Activated CD4-positive, alpha-beta T cell treated with anti-CD3 and anti-CD28 coated beads for 1 hour (primary cell): ENCODE results near the gene DENND2A.

Experiments used
- DNase-seq: peaks from one replicate; pipeline ENCODE4 v3.0.0-alpha.2; 2020

Gene DENND2A

DNA sequence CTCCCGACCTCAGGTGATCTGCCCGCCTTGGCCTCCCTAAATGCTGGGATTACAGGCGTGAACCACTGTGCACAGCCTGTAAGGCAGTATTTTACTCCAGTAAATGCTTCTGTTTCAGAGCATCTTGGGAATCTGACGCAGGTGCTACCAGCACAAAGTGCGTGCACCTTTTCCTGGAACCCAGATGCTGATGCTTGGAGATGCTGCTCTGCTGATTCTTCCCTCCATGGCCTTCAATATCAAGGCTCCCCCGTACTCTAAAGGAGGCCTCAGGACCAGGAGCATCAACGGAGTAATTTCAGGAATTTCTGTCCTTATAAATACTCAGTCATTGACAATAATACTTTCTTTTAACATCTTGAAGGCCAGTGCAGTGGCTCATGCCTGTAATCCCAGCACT, 23.5 kb downstream of the DENND2A start:
- no peak for DNase-seq

DNA sequence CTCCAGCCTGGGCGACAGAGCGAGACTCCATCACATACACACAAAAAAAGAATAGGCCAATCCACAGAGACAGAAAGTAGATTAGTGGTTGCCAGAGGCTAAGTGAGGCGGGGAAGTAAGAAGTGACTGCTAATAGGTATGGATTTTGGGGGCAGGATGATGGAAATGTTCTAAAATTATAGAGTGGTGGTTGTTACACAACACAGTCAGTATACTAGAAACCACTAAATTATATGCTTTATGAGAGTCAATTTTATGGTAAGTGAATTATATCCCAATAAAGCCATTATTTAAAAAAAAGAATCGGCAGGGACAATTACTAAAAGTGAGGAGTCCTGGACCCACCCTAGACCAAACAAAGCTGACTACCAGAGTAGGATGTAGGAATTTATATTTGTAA, 24.3 kb downstream of the DENND2A start:
- DNase-seq, result no peak

DNA sequence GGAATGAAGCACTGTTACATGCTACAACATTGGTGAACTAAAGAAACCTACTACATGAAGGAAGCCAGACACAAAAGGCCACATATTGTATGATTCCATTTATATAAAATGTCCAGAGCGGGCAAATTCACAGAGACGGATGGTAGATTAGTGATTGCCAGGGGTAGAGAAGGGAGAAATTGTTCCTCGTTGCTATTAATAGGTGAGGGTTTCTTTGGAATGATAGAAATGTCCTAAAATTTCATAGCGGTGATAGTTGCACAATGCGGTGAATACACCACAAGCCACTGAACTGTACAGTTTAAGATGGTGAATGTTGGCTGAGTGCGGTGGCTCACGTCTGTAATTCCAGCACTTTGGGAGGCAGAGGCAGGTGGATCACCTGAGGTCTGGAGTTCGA, 29.0 kb downstream of the DENND2A start:
- DNase-seq, result no peak

DNA sequence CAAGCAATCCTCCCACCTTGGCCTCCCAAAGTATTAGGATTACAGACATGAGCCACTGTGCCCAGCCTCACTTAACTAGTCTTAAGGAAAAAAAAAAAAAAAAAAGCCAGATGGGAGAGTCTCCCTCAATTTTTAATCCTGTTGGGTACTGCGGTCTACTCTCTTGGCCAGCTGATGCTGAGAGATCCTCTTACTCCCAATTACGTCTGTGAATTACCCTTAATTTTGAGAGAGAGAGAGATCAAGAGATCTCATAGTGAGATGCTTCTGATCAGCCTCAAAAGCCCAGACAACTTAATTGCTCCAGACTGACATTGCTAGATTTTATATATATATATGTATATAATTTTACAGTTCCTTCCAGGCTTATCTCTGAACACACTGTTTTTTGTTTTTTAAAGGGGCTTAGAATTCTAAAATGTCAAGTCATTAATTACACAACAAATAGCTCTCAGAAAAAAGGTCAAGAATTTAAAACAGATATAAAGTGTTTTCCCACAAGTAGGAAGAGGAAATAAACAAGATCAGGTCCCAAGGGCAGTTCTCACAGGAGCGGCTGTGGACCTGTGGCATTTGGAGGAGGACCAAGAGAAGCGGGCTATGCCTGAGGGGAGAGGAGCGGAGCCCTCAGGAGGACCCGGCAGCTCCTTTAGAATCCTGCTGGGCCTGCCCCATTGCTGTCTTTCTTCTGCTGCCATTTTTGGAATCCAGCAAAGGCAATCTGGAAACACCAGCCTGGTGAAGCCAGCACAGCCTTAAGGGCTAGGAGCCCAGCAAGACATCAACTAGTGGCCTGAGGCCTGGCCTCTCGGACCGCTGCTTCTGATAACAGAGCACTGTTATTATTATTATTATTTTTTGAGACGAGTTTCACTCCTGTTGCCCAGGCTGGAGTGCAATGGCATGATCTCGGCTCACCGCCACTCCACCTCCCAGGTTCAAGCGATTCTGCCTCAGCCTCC, 30.1 kb downstream of the DENND2A start:
- no peak for DNase-seq

DNA sequence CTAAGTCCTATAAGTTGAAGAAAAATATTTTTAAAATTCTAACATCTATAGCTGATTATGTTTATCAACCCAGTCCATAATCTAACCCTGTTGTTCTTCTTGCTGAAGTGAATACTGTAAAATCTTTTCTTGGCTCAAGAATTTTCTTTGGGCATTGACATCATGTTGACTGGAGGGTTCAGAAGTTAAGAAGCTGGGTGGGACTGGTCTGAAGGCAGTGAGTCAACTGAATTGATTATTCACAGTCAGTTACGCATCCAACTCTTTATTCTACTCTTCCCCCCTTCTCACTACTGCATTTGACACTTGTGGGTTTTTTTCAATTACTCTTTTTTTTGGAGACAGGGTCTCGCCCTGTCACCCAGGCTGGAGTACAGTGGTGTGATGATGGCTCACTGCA, 31.0 kb downstream of the DENND2A start:
- no peak for DNase-seq

DNA sequence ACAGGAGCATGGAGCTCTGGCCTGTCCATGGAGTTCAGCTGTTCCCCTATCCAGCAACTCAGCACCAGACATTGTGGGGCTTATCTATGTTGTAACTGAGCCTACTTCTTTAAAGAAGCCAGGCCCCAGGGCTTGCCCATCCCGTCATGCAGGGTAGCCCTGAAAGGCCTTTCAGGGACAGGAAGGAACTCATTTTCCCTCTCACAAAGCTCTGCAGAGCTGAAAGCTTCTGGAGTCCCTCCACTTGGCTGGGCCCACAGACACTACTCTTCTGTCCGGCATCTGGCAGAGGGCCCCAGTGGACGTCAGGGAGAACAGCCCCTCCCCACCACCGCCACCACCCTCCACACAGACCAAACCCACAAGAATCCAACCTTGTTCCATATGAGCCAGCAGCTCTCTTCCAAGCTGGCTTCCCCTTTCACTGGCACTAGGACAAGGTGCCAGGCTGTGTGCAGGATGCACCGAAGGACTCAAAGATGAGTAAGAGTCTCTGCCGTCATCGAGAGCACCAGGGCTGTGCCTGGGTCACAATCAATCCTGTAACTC, 33.1 kb downstream of the DENND2A start:
- no peak for DNase-seq

DNA sequence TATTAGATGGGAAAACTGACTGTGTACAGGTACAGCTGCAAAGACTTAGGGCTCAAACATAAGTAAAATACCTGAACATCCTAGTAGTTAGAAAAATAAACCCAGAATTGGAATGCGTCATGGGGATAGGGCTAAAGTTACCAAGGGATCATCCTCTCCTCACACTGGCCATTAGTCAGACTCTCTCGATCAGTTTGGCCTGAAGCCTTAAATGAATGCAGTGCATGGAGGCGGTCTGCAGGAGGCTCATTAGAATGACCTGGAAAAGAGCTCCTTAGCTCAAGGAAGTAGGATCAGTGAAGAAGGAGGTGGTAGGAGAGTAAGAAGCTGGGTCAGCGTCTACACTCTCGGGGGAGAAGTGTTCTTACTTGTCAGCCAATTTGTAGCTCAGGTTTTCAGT, 35.3 kb downstream of the DENND2A start:
- DNase-seq, result no peak

DNA sequence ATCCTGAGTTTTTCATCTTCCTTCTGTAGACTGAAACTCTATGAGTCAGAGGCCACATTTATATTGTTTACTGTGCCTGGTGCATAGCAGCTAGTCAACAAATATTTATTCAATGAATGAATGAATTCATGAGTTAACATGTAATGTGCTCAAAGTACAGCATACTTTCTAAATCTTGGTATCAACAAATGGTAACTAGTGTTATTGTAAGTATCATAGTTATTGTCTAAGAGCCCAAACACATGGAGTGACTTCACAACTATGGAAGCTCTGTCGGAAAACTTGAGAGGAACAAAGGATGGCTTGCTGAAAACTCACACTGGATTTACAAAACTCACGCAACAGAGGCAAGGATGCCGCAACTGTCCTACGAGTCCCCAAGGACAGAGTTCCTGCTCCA, 35.9 kb downstream of the DENND2A start:
- no peak for DNase-seq

DNA sequence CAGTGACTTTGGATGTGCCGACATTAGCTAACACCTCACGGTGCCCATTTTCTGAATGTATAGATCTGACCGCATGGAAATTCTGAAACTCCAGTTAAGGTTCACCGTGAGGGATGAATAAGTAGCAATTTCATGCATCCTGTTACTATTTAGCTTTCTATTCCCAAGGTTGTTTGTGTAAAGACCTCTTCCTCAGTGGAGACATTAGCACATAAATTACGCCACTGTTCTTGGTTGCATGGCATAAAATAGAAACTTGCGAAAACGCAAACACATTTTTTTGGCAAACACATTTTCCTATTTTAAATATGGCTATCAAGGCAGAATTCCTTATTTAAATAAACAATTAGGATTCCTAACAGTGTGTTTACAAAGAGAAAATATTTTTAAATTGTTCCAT, 36.5 kb downstream of the DENND2A start:
- no peak for DNase-seq

DNA sequence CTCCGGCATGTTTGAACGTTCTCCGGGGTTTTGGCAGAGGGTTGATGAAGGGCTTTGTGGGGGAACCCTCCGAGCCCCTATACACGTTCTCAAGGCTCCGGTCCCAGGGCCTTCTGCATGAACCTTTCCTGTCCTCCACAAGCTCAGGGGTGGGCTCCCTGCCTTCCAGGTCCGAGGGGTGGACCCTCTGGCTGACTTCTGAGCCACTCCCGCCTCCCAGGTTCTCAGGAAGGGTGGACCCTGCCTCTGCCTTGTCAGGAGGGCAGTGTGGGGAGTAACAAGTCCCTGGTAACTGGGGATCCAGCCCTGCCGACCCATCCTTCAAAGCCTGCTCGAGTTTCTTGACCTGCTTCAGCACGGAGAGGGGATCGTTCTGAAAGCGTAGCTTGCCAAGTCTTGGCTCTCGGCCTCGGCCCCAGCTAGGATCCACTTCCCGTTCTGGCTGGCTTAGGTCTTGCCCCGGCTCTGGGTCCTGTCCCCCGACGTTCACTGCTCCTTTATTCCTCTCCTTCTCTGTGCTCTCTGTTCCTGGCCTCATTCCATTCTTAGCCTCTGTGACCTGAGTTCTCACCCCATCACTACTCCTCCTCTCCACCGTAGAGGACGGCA, 38.9 kb downstream of the DENND2A start:
- no peak for DNase-seq

DNA sequence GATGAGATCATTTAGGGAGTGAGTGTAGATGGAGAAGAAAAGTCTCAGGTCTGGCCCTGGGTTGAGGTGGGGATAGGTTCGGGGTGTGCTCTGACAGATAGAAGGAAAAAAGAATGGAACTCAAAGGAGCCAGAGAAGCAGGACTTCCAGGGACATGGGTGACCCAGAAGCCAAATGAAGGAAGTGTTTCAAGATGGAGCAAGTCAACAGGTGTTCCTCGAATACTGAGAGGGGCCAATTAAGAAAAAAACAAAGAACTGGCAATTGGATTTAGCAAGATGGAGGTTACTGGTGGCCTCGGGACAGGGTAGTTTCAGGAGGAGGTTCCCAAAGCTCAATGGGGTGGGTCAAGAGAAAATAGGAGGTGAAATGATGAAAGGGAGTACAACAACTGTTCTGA, 40.3 kb downstream of the DENND2A start:
- DNase-seq, result no peak

DNA sequence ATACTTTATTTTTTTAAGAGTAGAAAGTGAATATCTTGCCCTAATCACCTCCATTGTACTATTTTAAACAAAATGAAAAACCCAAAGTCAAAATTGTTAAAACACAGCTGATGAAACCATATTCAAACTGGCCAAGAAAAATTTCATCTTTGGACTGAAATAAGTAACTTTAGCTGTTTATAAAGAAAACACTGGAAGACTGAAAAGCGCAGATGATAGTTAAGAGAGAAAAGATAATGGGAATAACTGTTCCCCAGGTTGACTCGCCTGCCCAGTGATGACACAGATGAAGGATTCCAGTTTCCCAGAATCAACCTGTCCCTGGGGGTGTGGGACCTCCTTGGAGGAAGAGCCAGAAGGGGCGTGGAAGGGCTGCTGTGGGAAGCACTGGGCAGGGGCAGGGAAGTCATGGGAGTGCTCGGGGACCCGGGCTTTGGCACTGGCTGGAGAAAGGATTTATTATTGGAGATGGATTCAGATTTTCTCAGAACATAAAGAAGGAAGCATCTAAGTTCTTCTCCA, 43.1 kb downstream of the DENND2A start:
- DNase-seq, result no peak

DNA sequence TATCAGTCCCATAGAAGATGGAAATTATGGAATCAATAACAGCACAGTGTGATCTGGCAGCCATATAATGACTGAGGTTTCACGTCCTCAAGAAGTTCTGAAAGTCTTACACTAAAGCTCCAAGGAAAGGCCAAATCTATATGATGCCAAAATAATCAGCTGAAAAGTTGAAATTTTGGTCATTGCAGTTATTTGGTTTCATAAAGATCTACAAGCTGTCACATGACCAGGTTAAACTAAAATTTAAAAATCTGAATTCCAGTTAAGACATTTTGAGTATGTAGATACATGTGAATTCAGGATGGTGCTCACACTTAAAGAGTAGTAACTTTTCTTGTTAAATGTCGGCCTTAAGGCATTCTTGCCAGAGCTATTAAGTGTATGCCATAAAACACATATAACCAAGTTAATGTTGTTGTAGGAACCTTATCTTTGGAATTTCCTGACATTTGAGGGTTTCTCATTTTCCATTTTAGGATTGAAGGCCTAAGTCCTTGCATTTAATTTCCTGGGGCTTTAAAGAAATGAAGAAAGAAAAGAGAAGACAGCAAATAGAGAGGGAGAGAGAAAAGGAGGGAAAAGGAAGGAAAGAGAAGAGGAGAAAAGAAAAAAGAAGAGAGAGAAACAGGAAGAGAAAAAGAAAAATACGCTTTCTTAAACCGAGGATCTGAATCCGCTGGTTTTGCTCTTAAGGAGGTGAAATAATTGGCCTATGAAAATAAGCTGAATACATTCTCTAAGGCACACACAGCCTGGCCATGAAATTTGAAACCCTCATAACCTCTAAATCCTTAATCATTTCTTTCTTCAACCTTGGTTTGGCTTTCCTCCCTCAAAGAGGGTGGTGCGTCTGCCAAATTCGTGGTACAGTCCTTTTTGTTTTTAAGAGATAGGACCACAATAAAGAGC, 43.8 kb downstream of the DENND2A start:
- DNase-seq, result no peak

DNA sequence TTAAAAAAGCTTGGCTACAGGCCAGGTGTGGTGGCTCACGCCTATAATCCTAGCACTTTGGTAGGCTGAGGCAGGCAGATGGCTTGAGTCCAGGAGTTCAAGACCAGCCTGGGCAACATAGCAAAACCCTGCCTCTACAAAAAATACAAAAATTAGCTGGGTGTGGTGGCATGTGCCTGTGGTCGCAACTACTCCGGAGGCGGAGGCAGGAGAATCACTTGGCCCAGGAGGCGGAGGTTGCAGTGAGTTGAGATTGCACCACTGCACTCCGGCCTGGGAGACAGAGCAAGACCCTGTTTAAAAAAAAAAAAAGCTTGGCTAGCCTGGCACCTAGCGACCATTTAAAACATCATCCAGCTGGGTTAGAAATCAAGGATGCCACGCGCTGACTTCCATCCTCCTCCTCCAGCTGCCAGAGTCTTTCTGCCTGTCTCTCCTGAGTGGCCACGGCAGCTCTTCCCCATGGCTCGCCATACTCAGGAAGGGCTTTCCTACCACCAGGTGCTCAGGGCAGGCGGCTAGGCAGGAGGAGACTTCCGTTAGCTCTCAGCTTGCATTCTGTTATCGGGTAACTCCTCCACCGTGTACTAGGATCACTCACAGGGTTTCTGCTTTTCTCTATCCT, 45.0 kb downstream of the DENND2A start:
- no peak for DNase-seq

DNA sequence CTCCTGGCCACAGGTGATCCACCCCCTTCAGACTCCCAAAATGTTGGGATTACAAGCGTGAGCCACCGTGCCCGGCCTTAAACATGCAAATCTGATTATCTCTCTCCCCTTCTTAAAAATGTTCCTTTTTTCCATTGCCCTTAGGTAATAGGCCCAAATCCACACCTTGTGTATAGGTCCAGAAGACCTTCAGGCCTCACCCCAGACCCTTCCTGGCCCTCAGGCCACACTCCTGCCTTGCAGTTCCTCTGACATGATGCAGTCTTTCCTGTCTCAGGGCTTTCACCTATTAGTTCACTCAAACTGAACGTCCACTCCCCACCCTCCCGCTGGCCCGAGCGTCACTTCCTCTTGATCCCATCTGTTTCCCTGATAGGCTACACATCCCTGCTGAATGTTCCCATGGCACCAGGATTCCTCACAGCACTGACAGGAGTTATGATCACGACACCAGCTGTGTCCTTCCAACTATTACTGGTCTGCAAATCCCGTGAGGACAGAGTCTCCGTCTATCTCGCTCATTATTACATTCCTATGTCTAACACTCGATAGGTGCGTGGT, 46.4 kb downstream of the DENND2A start:
- no peak for DNase-seq

DNA sequence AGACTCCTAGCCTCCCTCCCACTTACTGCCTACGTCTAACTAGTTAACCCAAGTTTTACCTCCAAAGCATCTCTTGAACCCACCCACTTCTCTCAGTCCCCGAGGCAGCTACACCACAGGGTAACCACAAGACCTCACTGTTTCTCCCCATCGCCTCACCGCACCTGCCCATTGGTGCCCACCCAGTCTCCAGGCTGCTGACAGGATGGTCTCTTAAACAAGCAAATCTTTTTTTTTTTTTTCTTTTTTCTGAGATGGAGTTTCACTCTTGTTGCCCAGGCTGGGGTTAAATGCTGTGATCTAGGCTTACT, 47.0 kb downstream of the DENND2A start:
- no peak for DNase-seq

DNA sequence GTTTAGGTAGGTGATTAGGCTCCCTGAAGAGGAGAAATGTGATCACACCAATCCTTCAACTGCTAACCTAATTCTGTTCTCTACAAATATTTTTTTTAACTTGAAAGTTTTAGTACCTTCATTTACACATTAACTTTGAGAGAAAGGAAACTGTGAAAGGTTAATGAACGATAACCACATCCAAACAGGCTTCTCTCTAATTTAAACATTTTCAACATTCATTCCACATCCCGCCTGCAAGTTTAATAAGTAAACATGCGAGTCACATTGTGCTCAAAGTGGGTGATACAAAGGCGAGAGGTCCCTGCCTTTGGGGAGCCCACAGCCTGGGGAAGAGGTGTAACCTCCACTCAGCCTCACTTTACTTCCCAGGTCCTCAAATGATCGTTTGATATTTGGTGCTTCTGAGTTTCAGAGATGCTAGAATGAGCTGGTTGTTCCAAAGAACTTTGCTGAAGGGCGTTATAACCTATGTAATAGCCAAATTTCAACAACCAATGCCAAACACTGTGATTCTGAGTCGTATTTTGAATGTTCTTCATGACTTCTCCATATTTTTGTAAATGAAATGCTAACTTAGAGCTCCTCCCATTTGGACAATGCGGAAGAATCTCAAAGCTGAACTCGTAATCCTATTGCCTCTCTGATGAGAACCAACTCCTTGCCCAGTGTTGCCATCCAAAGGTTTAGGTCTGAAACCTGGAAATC, 47.5 kb downstream of the DENND2A start:
- no peak for DNase-seq

DNA sequence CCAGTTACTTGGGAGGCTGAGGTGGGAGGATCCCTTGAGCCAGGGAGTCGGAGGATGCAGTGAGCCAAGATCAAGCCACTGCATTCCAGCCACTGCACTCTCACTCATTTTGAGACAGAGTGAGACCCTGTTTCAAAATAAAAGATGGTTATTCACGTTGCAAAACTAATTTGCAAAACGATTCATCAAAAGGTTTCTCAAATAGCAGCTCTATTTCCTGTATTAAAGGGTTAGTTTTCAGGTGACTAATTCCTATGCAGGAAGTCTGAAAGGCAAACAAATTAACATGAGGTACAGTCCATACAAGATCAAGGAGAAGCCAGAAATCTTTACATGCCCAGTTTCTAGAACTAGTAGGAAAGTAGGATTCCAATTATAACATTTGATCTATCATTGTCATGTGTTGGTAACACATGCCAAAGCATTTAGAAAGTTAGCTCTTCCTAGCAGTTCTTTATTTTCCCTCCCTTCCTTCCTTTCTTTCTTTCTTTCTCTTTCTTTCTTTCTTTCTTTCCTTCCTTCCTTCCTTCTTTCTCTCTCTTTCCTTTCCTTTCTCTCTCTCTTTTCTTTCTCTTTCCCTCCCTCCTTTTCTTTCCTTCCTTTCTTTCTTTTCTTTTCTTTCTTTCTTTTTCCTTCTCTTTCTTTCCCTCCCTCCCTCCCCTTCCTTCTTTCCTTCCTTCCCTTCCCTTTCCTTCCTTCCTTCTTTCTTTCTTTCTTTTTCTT, 49.3 kb downstream of the DENND2A start:
- no peak for DNase-seq

DNA sequence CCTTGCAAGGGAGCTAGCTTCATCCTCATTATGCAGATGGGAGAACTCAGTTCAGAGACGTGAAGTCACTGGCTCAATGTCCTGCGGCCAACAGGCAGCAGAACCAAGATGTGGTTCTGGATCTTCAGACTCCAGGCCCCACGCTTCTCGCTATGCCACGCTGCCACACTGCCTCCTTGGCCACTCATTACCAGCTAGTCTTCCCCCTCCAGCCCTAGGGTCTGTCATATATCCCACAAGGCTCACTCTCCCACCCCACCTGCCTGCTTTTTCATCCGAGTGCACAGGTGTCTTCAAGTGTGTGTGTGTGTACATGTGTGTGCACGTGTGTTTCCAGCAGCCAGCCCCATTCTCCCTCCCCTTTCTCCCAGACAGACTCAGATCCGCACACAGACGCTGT, 53.4 kb downstream of the DENND2A start:
- DNase-seq, result no peak

DNA sequence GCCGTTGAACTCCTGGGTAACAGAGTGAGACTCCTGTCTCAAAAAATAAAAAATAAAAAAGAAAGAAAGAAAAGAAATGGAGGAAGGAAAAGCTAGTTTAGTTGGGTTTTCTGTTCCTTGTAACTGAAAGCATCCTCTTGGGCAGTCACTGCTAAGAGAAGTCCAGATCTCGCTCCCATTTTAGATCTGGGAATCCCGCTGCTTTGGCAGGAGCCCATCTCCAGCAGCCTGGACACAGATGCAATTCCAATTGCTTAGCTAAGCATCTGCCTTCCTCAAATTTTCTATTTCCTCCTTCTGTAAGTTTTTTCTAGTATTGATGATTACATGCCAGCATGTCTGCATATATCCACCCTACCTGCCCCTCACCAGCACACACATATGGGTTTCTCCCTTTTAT, 54.1 kb downstream of the DENND2A start:
- DNase-seq, result no peak

DNA sequence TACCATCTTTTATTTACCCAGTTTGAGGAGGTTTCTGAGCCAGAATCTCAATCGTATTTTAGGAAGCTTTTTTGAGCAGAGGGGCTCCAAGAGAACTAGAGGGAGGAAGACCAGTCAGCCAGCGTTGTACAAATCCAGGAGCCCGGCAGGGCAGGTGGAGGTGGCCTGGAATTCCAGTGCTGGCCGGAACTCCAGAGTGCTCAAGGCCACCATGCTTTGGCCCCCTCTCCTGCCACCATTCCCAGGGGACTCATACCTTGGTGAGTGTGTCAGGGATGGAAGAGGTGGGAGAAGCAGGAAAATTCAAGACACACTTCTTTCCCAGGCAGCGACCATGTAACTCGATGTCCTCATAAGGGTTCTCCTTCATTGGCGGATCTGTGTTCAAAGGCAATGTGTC, 55.3 kb downstream of the DENND2A start:
- no peak for DNase-seq
